ENCODE results near the gene ATP10D.
A peak's percentile ranks its signal among the peaks of the same experiment; 100 is the strongest.

ATP10D gene

DNA sequence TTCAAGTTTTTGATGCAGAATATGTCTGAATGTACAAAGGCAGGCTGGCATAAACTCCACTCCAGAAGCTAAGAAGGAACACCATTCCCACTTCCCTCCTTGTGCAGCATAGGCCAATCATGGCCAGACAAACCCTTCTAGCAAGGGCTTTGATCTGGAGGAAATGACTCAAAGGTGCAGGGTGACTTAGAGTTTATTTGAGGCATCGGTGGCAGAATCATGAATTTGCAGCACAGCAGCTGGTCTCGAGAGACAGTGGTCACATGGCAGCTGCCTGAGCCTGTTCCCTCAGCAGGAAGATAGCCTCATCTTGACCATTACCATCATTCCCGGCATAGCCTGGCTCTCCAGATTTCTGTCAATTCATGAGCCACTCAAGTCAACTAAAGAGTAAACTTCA is 154.5 kb downstream of the ATP10D start:
- TF ChIP-seq, protein P1, sequence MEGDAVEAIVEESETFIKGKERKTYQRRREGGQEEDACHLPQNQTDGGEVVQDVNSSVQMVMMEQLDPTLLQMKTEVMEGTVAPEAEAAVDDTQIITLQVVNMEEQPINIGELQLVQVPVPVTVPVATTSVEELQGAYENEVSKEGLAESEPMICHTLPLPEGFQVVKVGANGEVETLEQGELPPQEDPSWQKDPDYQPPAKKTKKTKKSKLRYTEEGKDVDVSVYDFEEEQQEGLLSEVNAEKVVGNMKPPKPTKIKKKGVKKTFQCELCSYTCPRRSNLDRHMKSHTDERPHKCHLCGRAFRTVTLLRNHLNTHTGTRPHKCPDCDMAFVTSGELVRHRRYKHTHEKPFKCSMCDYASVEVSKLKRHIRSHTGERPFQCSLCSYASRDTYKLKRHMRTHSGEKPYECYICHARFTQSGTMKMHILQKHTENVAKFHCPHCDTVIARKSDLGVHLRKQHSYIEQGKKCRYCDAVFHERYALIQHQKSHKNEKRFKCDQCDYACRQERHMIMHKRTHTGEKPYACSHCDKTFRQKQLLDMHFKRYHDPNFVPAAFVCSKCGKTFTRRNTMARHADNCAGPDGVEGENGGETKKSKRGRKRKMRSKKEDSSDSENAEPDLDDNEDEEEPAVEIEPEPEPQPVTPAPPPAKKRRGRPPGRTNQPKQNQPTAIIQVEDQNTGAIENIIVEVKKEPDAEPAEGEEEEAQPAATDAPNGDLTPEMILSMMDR (conservative IDR thresholded peaks at IDR 0.05; ENCODE audit: low read length), result no peak
- peak; percentile 8 for DNase-seq (ENCODE audit: low read depth)
- no peak overlapping the region for H3K4me3 ChIP-seq (ENCODE audit: low read length)

DNA sequence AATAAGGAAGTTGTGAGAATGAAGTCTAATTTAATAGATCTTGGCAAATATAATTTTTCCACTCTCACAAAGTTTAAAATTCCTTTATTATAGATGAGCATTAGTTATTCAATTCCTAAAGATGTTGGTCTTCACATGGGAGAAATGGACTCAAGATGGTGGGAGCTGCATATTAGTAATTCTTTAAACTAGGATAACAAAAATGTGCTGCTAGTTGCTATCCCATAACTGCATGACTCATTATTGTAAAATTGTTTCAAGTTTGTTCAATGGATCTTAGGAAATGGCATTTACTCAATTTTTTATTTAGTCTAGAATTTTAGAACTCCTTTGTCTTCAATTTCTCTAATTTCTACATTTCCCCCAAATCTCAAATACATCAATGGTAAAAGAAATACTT is 155.8 kb downstream of the ATP10D start:
- TF ChIP-seq, protein P1 (conservative IDR thresholded peaks at IDR 0.05; ENCODE audit: low read length), result no peak
- no peak overlapping the region for H3K4me3 ChIP-seq (ENCODE audit: low read length)
- DNase-seq (ENCODE audit: low read depth), result peak; percentile 44

DNA sequence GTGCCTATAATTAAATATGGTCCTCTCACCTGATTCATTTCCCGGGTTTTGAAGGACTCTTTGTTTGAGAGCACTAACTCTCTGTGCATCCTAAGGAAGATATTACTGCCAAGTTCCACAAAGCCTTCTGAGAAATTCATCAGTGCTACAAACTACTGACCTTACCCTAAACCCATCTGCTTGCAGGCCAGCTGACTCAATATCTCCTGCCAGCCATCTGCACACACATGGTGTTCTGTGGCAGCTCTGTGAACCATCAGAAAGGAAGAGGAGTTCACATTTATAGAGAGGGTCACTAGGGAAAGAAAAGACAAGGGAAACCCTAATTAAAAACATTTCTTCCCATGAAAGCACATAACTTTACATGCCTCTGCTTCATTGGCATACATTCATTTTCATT is 156.7 kb downstream of the ATP10D start:
- peak; percentile 44 for DNase-seq (ENCODE audit: low read depth)

DNA sequence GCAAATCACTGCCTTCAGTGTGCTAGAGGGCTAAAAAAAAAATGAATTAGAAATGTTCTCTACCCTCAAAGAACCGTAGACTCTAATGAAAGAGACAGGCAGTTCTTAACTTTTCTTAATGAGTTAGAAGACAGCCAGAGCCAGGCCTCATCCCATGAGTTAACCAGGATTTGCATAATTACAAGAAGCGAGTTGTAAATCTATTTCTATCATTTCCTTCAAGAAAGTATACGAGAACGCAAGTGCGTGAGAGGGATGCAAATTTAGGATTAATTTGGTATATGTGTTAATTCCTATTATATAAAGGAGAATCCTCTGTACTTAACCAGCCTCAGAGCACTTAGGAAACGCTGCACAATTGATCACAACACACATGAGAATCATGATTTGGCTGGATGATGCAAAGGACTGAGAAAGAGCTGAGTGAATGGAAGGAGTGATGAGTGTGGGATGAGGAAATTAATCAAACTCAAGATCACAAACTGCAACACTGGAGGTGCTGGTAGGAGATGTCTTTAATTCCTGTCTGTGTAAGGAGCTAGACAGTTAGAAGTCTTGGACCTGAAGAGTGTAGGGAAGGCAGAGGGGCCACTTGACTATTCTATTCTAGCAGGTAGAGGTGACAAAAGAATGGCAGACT is 157.2 kb downstream of the ATP10D start:
- no peak for DNase-seq (ENCODE audit: low read depth)
- TF ChIP-seq, protein P1 (conservative IDR thresholded peaks at IDR 0.05; ENCODE audit: low read length), result no peak

More for the DNA sequence above, 156.7 kb downstream of the ATP10D start:
- H3K4me3 ChIP-seq (ENCODE audit: low read length), result no peak overlapping the region
- TF ChIP-seq, protein P1 (conservative IDR thresholded peaks at IDR 0.05; ENCODE audit: low read length), result no peak

More for the DNA sequence above, 157.2 kb downstream of the ATP10D start:
- H3K4me3 ChIP-seq (ENCODE audit: low read length), result no peak overlapping the region
